GM19328 (cell line): ENCODE results near the gene RABGAP1.

Source experiments
- ATAC-seq: cut with Tn5 transposase; IDR thresholded peaks from one replicate; pipeline ENCODE4 v1.9.1; 2021; ENCODE audit warnings: mild to moderate bottlenecking, moderate library complexity; ENCODE audit not compliant: unreplicated experiment

The RABGAP1 gene

GRCh38 chr9:123007269-123007668 is 66.4 kb downstream of the RABGAP1 start:
- no peak for ATAC-seq

GRCh38 chr9:123008909-123009308 is 68.1 kb downstream of the RABGAP1 start:
- ATAC-seq, result no peak

GRCh38 chr9:123011380-123011779 is 70.6 kb downstream of the RABGAP1 start:
- ATAC-seq, result no peak

- ATAC-seq, result no peak
Observed at GRCh38 chr9:123011878-123012528, 71.2 kb downstream of the RABGAP1 start.

- no peak for ATAC-seq
Observed at GRCh38 chr9:123016631-123017030, 75.8 kb downstream of the RABGAP1 start.

GRCh38 chr9:123020796-123021195 is 80.0 kb downstream of the RABGAP1 start:
- no peak for ATAC-seq

GRCh38 chr9:123026425-123026824 is 85.6 kb downstream of the RABGAP1 start:
- ATAC-seq, result no peak

GRCh38 chr9:123027517-123027916 is 86.7 kb downstream of the RABGAP1 start:
- no peak for ATAC-seq

GRCh38 chr9:123028136-123028535 is 87.3 kb downstream of the RABGAP1 start:
- no peak for ATAC-seq

- ATAC-seq, result no peak
Observed at GRCh38 chr9:123028973-123029372, 88.2 kb downstream of the RABGAP1 start.

GRCh38 chr9:123031963-123032362 is 91.1 kb downstream of the RABGAP1 start:
- ATAC-seq, result no peak

GRCh38 chr9:123033352-123033751 is 92.5 kb downstream of the RABGAP1 start, which contains the start of gene GPR21:
Gene GPR21 (plus strand): TSS chr9:123033667. CDS start chr9:123034567, 900 bp downstream.
- ATAC-seq, result no peak

- ATAC-seq, result no peak
Observed at GRCh38 chr9:123033864-123034601, 93.2 kb downstream of the RABGAP1 start.

GRCh38 chr9:123034881-123035510 is 94.2 kb downstream of the RABGAP1 start:
- no peak for ATAC-seq

- no peak for ATAC-seq
Observed at GRCh38 chr9:123035791-123036190, 95.0 kb downstream of the RABGAP1 start.

- no peak for ATAC-seq
Observed at GRCh38 chr9:123036893-123037545, 96.2 kb downstream of the RABGAP1 start.

GRCh38 chr9:123039617-123040219 is 98.9 kb downstream of the RABGAP1 start:
- ATAC-seq, result no peak

- no peak for ATAC-seq
Observed at GRCh38 chr9:123040801-123041200, 100.0 kb downstream of the RABGAP1 start.

GRCh38 chr9:123041489-123041888 is 100.7 kb downstream of the RABGAP1 start:
- ATAC-seq, result no peak

- no peak for ATAC-seq
Observed at GRCh38 chr9:123043081-123043939, 102.5 kb downstream of the RABGAP1 start.
